HL-60/S4 (cell line): ENCODE results near the gene SCN1B.

Source experiments
- in situ Hi-C: fragments of 300-500 bp; cut with MboI; formaldehyde crosslinking; loops from 2 replicates; pipeline ENCODE4 v1.14.3; 2022; ENCODE audit warnings: low sequenced_read_pairs

SCN1B gene

DNA sequence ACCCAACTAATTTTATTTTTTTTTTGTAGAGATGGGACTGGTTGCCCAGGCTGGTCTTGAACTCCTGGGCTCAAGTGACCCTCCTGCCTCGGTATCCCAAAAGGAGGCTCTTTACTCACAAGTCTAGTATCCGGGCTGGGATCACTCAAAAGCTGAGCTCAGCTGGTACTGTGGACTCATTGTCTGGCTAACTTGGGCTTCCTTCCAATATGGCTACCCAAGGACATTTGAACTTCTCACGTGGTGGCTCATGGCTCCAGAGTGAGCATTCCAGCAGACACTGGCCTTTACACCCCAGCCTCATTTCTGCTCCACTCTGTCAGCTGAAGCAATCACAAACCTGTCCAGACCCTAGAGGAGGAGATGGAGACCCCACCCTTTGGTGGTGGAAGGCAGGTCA is 40.2 kb downstream of the SCN1B start:
- in situ Hi-C loops: no loop called here

DNA sequence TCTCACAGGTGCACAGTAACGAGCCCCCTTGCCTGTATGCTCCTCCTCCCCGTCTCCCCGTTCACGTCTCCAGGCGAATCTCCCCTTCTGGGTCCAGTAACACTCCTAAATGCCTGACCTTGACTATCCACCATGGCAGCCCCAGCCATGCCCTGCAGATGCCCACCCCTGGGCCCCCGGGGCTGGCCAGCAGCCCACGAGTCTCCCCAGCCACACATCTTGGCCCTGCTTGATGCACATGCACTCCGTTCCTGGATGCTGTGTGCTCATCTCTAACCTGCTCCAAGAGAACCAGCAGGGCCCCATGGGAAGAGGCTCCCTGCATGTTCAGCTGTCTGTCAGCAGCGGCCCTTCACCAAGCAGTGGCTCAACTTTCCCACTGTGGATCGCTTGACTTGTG is 43.2 kb downstream of the SCN1B start:
- in situ Hi-C loops: no loop called here

DNA sequence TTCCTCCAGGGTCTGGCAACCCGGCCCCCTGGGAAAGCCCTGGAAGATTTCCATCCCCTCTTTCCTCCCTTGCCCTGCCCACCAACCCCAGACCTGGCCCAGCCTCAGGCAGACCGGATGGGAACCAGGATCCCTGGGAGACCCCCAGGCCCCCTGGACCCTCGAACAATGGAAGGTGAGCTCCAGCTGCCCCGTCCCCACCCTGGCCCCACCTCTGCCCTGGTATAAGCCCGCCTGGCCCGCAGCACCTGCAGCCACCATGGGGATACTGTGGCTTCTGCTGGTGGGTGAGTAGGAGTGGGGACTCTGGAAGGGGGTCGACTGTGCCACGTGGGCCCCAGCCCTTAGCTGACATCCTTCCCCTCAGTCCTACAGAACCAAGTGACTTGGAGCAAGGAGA is 43.7 kb downstream of the SCN1B start:
- in situ Hi-C loops: no loop called here

DNA sequence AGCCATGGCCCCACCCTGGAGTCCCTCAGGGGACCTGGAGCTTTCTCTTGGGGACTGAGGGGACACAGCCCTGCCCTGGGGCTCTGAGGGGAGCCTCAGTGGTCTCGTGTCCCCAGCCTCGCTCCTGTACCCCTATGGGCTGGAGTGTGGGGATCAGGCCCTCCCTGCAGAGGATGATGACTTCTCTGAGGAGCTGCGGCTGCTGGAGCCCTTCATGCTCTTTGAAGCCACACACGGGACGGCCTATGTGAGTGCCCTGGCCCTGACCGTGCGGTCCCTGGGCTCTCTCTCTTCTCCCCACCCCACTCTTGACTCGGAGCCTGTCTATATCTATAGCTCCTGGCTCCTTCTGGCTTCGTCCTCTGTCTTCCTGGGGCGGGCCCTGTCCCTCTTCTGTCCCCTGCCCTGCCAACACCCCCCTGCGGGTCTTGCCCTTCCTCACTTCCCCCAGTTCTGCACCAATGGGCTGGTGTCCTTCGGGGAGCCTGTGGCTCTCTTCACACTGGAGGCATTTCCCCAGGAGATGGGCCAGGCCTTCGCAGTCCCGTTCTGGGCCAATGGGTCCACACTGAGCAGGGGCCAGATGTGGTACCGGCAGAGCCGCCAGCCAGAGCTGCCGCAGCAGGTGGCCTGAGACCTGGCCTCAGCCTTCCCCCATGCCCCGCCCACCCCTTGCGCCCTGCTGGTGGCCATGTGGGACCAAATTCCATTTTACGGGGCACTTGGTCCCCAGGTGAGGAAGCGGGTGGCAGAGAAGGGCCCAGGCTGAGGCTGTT is 44.3 kb downstream of the SCN1B start:
- in situ Hi-C loops: no loop called here

DNA sequence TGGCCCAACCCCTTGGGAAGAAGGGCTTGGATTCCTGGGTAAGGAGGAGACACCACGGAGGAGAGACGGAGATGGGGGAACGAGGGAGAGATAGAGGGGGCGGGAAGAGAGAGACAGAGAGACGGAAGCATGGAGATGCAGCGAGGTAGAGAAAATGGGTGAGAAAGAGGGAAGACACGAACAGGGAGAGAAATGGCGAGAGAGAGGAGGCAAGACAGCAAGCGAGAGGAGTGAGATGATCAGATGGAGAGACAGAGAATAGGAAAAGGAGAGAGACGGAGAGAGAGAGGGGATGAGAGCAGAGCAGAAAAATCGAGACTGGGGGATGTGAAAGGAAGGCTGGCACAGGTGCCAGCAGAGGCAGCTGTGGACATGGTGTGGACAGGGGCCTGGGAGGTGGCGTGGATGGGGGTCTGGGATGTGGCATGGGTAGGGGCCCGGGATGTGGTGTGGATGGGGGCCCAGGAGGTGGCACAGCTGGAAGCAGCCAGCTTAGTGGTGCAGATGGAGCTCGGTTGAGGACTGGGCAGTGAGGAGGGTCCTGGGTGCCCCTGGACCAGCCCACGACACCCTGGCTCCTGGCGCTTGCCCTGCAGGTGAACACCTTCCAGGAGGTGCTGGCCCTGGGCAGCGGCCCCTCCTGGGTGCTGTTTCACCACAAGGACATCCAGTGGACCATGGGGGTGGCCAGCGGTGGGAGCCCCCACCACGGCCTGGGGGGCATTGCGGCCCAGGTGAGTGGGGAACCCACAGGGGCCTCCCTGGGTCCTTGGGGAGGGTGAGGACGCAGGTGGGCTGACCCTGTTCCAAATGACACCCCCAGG is 45.1 kb downstream of the SCN1B start:
- in situ Hi-C loops: no loop called here

DNA sequence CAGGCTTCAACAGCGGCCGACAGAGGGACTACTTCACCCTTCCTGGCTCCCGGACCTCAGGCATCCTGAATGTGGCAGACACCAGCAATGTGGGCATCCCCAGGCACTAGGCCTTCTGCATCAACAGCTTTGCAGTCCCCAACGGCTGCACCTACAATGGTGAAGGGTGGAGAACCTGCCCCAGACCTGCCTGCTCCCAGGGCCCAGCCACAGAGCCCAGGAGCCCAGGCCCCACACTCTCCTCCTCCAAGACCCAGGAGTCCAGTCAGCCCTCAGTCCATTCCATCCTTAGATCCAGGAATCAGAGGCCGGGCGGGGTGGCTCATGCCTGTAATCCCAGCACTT is 45.7 kb downstream of the SCN1B start:
- in situ Hi-C loops: no loop called here

DNA sequence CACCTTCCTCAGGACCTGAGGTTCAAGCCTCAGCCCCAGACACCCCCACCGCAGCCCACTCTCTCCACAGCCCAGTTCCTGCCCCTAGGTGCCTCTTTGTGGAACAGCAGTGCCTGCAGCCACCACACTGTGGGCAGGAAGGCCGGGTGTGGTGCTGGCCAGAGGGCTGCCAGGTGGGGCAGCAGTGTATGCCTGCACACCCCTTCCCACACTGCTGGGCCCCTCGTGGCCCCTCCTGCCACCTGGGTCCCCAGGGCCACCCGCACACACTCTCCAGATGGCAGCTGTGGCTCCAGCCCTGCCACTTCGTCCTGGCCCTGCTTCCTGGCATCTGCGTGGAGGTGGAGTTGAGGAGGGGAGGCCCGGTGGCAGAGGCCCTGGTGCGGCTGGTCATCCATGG is 46.4 kb downstream of the SCN1B start:
- in situ Hi-C loops: no loop called here

DNA sequence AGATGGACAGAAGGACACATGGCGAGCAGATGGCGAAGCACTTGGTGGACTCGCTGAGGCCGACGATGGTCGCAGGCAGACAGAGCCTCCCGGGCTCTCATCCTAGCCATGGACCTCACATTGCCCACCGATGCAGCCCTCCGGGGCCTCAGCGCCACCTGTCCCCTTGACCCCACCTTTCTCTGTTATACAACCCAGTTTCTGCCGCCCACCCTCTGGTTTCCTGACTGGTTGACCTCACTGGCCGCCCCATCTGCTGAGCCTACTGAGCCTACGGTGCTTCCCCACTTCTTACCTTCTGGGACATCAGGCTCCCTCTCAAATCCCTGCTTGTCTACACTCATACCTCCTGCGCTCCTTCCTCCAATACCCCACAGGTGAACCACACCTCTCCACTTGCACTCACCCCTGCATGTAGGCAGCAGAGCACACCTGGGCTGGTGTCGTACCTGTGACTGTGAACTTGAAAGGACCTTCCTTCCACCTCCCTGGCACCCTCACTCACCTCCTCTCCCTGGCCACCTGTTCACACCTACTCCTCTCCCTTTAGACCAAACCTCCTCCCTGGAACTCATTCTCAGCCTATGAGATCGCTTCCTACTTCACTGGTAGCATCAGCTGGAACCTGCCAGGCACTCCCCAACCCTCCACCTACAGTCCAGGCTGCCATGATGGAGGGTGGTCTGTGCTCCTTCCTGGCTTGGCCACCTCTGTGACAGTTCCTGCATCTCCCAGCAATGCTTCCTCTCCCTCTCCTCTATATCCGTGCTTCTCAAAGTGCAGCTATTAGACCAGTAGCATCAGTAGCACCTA is 47.3 kb downstream of the SCN1B start:
- in situ Hi-C loops: no loop called here

DNA sequence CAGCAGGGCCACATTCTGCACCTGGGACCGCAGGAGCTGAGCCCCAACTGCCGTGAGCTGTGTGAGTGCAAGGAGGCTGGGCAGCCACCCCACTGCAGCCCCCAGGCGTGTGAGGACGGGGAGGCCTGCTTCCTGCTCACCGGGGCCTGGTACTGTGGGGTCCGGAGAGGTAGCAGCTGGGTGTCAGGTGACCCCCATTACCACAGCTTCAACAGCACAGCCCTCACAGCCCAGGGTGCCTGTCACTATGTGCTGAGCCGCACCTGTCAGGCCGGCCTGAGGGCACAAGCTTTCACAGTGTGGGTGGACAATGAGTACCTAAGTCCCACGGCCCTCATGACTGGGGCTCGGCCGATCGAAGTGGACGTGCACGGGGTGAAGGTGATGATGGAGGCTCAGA is 49.6 kb downstream of the SCN1B start:
- in situ Hi-C loops: no loop called here

DNA sequence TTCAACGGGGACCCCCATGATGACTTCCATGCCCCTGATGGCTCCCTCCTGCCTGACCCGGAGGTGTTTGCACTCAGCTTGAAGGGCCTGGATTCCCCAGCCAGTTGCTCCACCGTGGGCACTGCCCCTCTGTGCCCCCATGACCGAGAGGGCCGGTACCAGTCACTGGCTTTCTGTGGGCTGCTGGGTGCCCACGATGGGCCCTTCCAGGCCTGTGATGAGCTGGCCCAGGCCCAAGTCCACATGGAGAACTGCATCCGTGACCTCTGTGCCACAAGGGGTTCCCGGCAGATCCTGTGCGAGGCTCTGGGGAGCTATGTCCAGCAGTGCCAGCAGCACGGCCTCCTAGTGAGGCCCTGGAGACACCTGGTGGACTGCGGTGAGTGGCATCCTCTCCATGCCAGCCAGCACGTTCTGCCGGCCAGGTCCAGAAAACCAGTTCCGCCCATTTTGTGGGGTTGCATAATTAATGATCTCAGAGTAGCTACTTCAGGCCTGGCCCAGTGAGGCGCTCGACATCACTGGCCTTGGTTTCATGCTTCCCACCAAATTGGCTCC is 50.4 kb downstream of the SCN1B start:
- in situ Hi-C loops: no loop called here

DNA sequence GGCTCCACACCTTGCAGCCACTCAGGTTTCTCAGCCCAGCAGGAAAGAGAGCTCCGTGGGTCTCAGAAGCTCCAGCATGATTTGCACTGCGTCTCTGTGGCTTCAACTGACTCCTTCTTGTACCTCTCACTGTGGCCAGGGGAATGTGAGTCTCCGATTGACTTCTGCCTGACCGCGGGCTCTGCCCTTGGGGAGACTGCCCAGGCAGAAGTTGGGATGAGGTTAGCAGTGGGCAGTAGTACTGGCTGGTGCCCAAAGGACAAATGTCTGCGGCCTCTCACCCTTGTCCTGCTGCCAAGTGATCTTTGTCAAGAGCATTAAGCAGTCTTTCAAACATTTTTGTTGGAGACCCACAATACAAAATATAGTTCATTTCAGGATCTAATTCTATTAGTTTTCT is 50.9 kb downstream of the SCN1B start:
- in situ Hi-C loops: no loop called here

DNA sequence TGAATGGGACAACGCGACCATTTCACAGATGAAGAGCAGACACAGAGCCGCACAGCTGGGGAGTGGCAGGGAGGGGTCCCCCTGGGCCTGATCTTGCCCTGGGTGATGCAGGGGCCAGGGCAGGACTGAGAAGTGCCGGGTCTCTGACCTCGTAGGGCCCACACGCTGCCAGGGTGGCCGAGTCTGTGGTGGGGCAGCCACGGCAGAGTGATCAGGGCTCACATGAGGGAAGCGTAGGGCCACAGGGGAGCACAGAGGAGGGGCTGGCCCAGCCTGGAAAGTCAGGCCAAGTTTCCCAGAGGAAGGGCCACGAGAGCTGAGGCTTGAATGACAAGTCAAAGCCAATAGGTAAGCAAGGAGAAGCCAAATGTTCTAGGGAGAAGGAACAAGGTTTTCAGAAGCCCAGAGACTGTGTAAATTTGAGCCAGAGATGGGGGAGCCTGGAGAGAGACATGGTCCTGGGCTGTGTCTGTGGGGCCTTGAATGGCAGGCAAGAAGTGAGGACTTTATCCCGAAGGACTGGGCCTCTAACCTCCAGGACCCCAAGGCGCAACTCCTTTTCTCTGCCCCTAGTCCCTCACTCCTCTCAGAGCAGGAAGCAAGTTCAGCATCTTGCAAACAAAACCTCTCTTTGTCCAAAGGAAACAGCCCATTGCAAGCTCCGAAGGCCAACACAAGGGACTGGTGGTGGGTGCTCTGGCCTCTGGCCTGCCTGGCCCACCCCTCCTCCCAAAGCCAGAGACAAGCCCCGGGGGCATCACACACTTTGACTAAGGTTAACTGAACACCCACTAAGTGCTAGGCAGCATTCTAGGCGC is 53.6 kb downstream of the SCN1B start:
- in situ Hi-C loops: no loop called here

DNA sequence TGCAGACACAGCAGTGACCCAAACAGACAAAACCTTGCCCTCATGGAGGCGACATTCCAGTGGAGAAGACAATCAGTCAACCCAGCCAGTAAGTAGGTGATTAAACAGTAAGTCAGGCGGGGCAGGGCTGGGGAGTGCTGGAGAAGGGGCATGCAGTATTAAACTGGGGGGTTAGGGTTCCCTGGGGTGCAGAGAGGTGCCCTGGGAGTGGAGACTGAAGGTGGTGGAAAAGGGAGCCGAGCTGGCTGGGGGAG is 54.2 kb downstream of the SCN1B start:
- in situ Hi-C loops: no loop called here

DNA sequence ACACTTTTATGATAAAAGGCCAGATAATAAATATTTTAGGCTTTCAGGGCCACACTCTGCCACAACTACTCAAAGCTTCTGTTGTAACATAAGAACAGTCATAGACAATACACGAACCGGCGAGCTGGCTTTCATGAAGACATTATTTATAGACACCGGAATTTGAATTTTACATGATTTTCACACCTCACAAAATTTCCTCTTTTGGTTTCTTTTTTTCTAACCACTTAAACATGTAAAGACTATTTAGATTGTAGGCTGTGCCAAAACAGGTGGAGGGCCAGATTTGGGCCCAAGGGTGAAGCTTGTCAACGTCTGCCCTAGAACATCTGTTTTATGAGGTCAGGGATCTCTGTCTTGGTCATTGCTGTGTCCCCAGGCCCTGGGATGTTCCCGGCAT is 55.7 kb downstream of the SCN1B start:
- in situ Hi-C loops: no loop called here

DNA sequence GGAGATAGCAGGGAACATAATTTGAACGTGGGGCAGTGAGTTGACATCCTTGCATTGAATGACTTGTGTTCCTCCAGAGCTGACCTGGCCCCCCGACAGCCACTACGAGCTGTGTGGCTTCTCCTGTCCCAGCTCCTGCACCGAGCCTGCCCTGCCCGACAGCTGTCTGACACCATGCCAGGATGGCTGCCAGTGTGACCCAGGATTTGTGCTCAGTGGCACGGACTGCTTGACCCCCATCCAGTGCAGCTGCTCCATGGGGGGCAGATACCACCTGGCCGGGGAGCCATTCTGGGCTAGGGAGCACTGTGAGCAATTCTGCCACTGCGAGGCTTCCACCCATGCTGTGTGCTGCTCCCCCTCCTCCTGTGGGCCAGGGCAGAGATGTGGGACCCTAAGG is 56.2 kb downstream of the SCN1B start:
- in situ Hi-C loops: no loop called here

DNA sequence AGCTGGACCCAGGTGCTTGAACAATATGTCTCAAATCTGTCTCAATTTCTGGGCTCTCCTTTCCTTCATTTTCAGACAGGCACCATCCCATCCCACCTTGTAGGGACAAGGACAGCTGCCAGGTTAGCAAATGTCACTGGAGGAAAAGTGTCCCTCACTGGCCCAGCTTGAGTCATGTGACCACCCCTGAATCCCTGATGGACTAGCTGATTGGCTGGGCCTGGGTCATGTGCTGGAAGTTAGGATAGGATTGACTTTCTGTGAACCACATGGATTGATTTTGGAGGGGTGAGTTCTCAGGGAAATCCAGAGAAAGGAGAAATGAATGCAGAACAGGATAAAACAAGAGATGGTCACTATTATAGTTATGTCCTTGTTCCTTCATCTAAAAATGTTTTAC is 57.1 kb downstream of the SCN1B start:
- in situ Hi-C loops: no loop called here

DNA sequence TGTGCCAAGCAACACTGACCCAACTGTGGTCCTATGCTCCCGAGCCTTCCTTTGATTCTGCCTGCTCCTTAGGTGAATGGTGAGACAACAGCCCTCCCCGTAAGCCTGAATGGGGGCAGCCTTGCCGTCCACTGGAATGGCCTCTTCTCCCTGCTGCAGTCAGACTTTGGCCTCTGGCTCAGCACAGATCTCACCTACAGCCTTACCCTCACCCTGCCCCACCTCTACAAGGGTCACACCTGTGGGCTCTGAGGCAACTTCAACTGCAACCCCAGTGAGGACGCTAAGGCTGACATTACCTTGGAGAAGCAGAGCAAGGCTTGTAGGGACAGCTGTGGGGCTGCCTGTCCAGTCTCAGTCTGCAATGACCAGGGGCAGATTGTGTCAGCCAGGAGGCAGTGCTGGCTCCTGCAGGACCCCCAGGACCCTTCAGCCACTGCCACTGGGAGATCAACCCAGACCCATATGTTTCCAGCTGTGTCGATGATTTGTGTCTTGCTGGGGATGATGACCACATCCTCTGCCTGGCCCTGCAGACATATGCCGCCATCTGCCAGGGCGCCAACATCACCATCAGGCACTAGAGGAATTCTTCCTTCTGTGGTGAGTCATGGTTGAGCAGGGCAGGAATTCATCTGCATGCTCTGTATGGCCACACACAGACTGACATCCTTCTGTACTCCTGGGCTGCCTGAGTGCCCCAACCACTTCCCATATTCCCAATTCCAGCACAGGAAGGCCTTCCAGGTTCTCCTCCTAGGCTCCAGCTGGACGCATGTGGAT is 58.1 kb downstream of the SCN1B start:
- in situ Hi-C loops: no loop called here

DNA sequence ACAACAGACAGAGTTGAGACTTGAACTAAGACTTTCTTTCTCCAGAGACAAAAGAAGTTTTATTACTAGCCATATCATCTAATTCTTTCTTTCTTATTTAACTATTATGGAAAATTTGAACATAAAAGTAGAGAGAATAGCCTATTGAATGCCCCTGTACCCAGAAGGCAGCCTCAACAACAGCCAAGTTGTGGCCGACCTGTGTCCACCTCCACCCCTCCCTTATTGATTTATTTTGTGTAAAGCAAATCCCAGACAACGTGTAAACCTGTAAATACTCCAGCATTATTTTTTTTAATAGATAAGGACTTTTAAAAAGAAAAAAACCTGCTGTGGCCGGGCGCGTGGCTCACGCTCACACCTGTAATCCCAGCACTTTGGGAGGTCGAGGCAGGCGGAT is 59.3 kb downstream of the SCN1B start:
- in situ Hi-C loops: no loop called here
